ENCODE results near the gene MAP4K4. TPM values are rescaled to one million over a fixed set of nuclear protein-coding genes. Genes with fewer than 3 reads are reported as not detected.
A peak's percentile ranks its signal among the peaks of the same experiment; 100 is the strongest.

Gene MAP4K4
- total and polyA plus RNA-seq, 8 donors: 9.7 to 38.7 (median 15.3) TPM

DNA sequence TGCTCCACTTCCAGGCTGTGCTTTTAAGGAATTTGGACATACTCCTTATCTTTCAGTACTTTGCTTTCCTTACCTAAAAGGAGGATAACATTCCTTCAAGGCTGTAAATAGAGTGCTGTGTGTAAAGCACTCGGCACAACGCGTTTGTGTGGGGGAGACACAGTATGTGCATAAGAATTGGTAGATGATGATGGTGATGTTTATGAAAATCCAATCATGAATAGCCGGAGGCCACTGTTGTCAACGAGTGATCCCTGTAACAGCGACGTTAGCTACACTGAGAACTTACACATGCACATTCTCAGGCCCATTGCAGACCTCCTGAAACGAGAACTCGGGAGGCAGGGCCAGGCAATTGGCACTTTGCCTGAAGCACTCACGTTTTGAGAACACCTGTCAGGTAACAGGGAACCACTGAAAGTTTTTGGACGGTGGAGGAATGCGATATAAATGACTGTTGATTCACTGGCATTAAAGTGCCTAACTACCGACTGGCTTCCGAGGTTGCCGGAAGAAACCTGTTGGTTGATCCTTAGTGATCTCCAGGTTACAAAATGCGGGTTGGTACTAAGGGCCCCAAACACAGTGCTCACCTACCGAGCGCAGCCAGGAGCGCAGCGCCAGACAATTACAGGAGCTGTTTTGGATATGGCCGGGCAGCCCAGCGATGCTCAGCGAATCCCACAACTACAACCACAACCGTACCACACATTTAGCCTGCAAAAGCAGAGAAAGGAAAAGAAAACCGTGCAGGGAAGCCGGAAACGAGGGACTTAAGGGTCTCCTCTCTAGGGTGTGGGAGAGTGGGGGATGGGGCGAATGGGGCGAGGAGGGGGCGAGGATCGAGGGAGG lies 1.0 kb upstream of the MAP4K4 start:
- Histone ChIP-seq H3K9me3 (no peaks in the 10 kb centered on the region), H3K27me3 (no peaks in the 10 kb centered on the region), H3K27ac (peak overlapping the region; percentile 75 to 88 (median 80)), H3K4me3 (peak overlapping the region; percentile 48 to 65 (median 60)), H3K4me1 (peaks cover 0 to 10% (median 5%) of the 10 kb centered on the region in 3 donors), H3K36me3 (no peaks in the 10 kb centered on the region)
- DNase-seq (peak in 5 of 6 donors; percentile 38 to 61 (median 53)), ATAC-seq (peak; percentile 51 to 59 (median 54)), FAIRE-seq (no peak)
- 4% methylated on average over 31 of the region's 31 CpGs for WGBS, 2 donors
- intact Hi-C loops (cut with DNase I): no loop called here
- TF ChIP-seq, protein P1, sequence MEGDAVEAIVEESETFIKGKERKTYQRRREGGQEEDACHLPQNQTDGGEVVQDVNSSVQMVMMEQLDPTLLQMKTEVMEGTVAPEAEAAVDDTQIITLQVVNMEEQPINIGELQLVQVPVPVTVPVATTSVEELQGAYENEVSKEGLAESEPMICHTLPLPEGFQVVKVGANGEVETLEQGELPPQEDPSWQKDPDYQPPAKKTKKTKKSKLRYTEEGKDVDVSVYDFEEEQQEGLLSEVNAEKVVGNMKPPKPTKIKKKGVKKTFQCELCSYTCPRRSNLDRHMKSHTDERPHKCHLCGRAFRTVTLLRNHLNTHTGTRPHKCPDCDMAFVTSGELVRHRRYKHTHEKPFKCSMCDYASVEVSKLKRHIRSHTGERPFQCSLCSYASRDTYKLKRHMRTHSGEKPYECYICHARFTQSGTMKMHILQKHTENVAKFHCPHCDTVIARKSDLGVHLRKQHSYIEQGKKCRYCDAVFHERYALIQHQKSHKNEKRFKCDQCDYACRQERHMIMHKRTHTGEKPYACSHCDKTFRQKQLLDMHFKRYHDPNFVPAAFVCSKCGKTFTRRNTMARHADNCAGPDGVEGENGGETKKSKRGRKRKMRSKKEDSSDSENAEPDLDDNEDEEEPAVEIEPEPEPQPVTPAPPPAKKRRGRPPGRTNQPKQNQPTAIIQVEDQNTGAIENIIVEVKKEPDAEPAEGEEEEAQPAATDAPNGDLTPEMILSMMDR (IDR thresholded peaks at IDR 0.05): no peak

GRCh38 chr2:101698014-101698843 lies 722 bp downstream of the MAP4K4 start:
- DNase-seq (peak in 4 of 6 donors; percentile 24 to 70 (median 28)), ATAC-seq (peak in 2 of 4 donors; percentile 18 to 32), FAIRE-seq (no peak)
- TF ChIP-seq, protein P1 (IDR thresholded peaks at IDR 0.05): no peak
- intact Hi-C loops (cut with DNase I): no loop called here
- peaks cover 0 to 10% (median 5%) of the 10 kb centered on the region in 3 donors for H3K4me1 ChIP-seq
- no peaks in the 10 kb centered on the region for H3K27me3 ChIP-seq
- 1% methylated on average over 28 to 57 of the region's 57 CpGs for WGBS, 2 donors
- peak overlapping the region; percentile 36 to 65 (median 54) for H3K4me3 ChIP-seq
- no peaks in the 10 kb centered on the region for H3K9me3 ChIP-seq
- H3K27ac ChIP-seq: peak overlapping the region in 2 of 4 donors; percentile 50 to 60
- H3K36me3 ChIP-seq: no peaks in the 10 kb centered on the region

- Histone ChIP-seq H3K9me3 (no peaks in the 10 kb centered on the region), H3K4me1 (peaks cover 0 to 10% (median 5%) of the 10 kb centered on the region in 3 donors), H3K27ac (peak overlapping the region in 2 of 4 donors; percentile 50 to 60), H3K4me3 (peak overlapping the region; percentile 36 to 65 (median 54)), H3K36me3 (no peaks in the 10 kb centered on the region), H3K27me3 (no peaks in the 10 kb centered on the region)
- ATAC-seq (no peak), DNase-seq (no peak), FAIRE-seq (no peak)
- 48 to 50% methylated on average over 16 of the region's 16 CpGs for WGBS, 2 donors
- TF ChIP-seq, protein P1 (IDR thresholded peaks at IDR 0.05): no peak
- intact Hi-C loops (cut with DNase I): no loop called here
These were observed 1.6 kb downstream of the MAP4K4 start for GRCh38 chr2:101698844-101699754.

DNA sequence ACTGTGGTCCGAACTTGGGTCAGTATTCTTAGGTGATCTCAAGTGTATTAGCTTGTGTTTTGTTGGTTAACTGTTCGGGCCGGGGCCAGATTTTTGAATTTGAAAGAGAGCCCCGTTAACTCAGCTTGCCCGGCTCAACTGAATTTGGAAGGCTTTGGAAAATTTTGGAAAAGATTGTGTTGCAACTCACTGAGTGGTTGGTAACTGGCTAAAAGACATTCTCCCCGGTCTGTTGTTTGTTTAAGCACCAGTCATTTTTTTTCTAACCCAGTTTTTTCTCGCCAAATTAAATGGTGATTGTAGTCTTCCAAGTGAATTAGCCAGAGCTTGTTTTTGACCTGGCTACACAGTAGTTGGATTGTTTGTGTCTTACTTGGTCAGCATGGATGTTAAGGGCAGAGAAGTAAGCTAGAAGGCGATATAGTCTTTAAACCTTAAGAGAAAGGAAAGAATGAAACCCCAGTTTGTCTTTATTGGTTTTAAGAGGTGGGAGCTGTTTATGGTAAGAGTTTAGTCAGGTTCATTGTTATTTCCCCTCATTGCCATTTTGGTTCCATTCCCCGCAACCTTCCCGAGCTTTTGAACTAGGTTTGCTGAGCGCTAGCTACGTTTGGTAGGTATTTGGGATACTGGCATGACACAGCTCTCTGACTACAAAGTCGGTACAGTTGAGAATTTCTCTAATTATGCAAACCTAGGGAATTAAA lies 2.4 kb downstream of the MAP4K4 start:
- FAIRE-seq (no peak), DNase-seq (no peak), ATAC-seq (no peak)
- TF ChIP-seq, protein P1 (IDR thresholded peaks at IDR 0.05): no peak
- intact Hi-C loops (cut with DNase I): no loop called here
- Histone ChIP-seq H3K9me3 (no peaks in the 10 kb centered on the region), H3K27me3 (no peaks in the 10 kb centered on the region), H3K27ac (peak overlapping the region in 1 of 4 donors; percentile 4), H3K36me3 (no peaks in the 10 kb centered on the region), H3K4me3 (peak overlapping the region in 2 of 4 donors; percentile 64 to 65), H3K4me1 (peaks cover 0 to 10% (median 5%) of the 10 kb centered on the region in 3 donors)
- 58 to 62% methylated on average over 13 of the region's 13 CpGs for WGBS, 2 donors

Data from pancreas (tissue), 10 donors.